ENCODE data around the gene TBP.
"Not testable (repeated sequence)": the region's sequence is repeated elsewhere in the genome, so short reads cannot be mapped to it uniquely, and the experiment has no call there.

The TBP gene

GRCh38 chr6:170597278-170597677 lies 43.1 kb downstream of the TBP start:
- no peak for DNase-seq (ENCODE audit: low read depth in 4 of 4, low spot score in 1 of 4)

- DNase-seq (ENCODE audit: low read depth in 4 of 4, low spot score in 1 of 4), result no peak
These were observed 51.5 kb downstream of the TBP start for GRCh38 chr6:170605574-170606259.

GRCh38 chr6:170609225-170609624 lies 55.1 kb downstream of the TBP start:
- DNase-seq (ENCODE audit: low read depth in 4 of 4, low spot score in 1 of 4), result not testable (repeated sequence)

- DNase-seq (ENCODE audit: low read depth in 4 of 4, low spot score in 1 of 4), result not testable (repeated sequence)
These were observed 58.2 kb downstream of the TBP start for GRCh38 chr6:170612256-170612804.

GRCh38 chr6:170616020-170616554 lies 61.9 kb downstream of the TBP start:
- DNase-seq (ENCODE audit: low read depth in 4 of 4, low spot score in 1 of 4), result not testable (repeated sequence)
